Hematopoietic multipotent progenitor cell (in vitro differentiated cells): Measurements from ENCODE around the gene DLX1. TPM values are rescaled to one million over a fixed set of nuclear protein-coding genes. Genes with fewer than 3 reads are reported as not detected.
"Not testable (repeated sequence)": the region's sequence is repeated elsewhere in the genome, so short reads cannot be mapped to it uniquely, and the experiment has no call there.

Experiments used
- DNase-seq, 3 donors: peaks; one replicate each; pipeline ENCODE4 v3.0.0-alpha.2; 2011 to 2015; ENCODE audit warnings: low read depth in 2 of 3, low spot score in 2 of 3
- total RNA-seq: library from RNA; depleted of rRNA; stranded (reverse); fragments of >200 nt; gene quantifications from one replicate; pipeline ENCODE4 v1.2.3, GENCODE V29; 2012

The DLX1 gene
- total RNA-seq, 1 donor, result not detected

GRCh38 chr2:172109256-172109987, 24.1 kb downstream of the DLX1 start:
- peak in 1 of 3 donors; percentile 19 for DNase-seq

DNA sequence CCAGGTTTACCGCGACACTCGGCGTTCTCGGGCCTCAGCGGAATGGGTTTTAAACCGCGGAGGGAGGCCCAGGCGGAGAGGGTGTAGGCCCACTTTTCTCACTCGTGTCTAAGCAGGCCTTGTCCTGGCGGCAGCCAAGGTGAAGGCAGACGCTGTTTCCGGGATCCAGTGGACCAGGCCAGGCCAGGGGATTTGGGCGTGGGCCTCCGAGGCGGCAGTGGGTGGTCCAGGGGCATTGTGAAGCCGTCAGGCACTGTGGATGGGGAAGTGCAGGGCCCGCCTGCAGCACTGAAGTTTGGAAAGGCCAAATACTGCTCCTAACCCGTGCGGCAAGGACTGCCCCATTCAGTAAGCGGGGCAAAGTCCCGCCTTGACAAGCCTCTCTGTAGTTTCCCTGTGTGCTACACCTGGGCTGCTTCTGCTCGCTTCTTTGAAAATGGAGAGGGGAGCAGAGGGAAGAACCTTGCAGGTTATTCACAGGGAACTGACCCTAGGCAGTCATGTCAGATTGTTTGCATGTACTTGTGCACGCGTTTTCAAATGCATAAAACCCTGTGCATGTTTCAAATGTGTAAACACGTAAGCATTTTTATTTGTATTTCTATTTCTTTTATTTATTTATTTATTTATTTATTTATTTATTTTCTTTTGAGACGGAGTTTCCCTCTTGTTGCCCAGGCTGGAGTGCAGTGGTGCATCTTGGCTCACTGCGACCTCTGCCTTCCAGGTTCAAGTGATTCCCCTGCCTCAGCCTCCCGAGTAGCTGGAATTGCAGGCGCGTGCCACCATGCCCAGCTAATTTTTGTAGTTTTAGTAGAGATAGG, 24.9 kb downstream of the DLX1 start:
- DNase-seq, result peak in 1 of 3 donors; percentile 30

DNA sequence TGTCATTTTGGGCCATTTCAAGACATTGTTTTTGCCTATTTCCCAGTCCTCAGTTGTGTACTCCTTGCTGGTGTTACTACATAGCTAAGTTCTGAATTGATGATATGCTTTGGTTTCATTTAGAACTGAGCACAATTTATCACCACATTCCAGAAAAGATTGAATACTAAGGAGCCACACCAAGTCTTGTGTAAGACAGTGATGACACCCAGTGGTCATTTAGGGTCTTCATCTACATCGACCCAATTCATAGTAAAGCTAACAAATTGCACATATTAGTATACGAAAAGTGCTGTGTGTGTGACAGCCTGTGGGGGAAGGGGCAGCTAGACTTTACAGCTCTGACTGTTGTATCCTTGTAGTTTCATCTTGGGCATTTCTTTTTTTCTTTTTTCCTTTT, 28.3 kb downstream of the DLX1 start:
- DNase-seq, result peak in 2 of 3 donors; percentile 16 to 44

DNA sequence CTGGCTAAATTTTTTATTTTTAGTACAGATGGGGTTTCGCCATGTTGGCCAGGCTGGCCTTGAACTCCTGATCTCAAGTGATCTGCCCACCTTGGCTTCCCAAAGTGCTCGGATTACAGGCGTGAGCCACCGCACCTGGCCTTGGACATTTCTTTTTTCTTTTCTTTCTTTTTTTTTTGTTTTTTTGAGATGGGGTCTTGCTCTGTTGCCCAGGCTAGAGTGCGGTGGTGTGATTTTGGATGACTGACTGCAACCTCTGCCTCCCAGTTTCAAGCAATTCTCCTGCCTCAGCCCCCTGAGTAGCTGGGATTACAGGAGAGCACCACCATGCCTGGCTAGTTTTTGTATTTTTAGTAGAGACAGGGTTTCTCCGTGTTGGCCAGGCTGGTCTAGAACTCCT, 28.9 kb downstream of the DLX1 start:
- DNase-seq, result not testable (repeated sequence)

DNA sequence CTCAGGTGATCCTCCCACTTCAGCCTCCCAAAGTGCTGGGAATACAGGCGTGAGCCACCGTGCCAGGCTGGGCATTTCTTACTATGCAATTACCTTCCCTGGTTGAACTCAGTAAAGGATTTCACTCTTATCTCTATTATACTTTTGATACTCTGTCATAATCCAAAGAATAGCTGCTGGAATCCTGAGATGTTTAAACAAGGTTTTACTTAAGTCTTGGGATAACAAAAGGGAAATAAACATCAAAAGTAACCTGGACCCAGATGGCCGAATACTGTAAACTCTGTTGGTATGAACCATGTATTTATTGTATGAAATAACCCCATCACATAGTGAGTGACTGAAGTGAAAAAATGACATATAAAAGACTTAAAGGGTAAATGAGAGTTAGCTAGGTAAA, 29.3 kb downstream of the DLX1 start:
- no peak for DNase-seq

DNA sequence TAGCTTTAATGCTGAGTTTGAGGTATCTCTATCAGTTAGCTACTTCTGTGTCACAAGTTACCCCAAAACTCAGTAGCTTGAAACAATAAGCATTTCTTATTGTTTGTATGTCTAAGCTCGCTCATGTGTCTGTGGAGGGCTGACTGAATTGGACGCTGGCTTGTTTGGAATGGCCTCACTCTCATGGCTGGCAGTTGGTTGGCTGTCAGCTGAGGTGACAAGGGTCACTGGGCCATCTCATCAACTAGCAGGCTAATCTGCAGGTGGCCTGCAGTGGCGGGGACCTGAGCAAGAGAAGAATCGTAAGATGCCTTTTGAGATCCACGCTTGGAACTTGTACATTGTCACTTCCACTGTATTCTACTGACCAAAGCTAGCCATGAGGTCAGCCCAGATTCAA, 30.8 kb downstream of the DLX1 start:
- DNase-seq, result no peak

DNA sequence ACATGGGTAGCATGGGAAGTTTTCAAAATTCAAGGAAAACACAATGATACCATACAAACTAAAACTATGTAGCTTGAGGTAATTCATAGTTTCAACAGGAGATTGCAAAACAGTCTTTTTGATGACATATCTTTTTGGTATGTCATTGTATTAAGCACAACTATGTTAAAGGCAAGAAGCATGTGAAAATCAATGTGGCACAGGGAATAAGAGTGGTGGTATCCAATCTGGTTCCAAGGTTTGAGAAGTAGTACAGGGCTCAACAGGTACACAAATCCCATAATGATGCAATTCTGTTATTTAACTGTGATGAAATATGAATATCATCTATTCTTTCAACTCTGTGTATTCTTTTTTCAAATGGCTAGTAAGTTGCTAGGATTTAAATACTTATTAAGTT, 33.8 kb downstream of the DLX1 start:
- DNase-seq, result no peak

- DNase-seq, result no peak
These were observed 34.8 kb downstream of the DLX1 start for GRCh38 chr2:172120118-172120517.

DNA sequence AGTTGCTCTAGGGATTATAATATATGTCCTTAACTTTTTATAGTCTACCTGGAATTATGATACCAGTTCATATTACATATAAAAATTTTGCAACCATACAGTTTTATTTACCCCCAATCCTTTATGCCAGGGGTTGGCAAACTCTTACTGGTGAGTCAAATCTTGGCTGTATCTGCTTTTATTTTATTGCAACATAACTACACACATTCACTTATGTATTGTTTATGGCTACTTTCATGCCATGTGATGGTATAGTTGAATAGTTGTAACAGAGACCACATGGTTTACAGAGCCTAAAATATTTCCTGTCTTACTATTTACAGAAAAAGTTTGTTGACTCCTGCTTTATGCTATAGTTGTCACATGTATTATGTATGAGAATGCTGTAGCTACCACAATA, 43.2 kb downstream of the DLX1 start:
- no peak for DNase-seq

DNA sequence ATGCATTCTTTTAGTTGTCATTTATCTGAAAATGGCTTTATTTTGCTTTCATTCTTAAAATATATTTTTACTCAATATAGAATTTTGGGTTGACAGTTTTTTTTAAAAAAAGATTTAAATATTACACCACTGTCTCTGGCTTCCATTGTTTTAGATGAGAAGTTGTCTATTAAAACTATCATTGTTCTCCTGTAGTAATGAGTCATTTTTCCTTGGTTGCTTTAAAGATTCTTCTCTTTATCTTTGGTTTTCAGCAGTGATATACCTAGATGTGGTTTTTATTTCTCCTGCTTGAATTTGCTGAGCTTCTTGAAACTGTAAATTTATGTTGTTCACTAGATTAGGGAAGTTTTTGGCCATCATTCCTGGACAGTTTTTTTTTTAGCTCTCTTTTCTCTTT, 44.1 kb downstream of the DLX1 start:
- no peak for DNase-seq

GRCh38 chr2:172131713-172132555, 46.6 kb downstream of the DLX1 start:
- no peak for DNase-seq

- no peak for DNase-seq
These were observed 49.0 kb downstream of the DLX1 start for GRCh38 chr2:172134270-172134669.

- DNase-seq, result no peak
These were observed 50.1 kb downstream of the DLX1 start for GRCh38 chr2:172135446-172135845.

DNA sequence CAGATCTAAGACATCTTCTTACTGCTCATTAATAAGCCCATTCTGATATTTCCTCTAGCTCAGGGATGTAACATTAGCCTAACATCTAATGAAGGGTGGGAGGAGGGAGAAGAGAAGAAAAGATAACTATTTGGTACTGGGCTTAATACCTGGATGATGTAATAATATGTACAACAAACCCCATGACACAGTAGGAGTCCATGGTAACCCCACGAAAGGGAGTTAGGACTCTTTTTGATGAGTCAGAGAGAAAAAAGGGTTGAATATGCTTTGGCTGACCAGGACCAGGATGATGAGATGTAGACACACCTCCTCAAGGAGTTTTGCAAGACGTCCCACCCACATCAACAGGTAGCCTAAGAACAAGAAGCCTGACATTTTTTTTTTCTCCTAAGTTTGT, 51.8 kb downstream of the DLX1 start:
- DNase-seq, result no peak

- no peak for DNase-seq
These were observed 52.6 kb downstream of the DLX1 start for GRCh38 chr2:172137943-172138342.

DNA sequence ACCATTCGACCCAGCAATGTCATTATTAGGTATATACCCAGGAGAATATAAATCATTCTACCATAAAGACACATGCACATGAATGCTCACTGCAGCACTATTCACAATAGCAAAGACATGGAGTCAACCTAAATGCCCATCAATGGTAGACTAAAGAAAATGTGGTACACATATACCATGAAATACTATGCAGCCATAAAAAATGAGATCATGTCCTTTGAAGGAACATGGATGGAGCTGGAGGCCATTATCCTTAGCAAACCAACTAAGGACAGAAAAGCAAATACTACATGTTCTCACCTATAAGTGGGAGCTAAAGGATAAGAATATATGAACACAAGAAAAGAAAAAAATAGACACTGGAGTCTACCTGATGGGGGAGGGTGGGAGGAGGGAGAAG, 53.4 kb downstream of the DLX1 start:
- DNase-seq, result not testable (repeated sequence)

Other genes with a start within 250 kb of the DLX1 start
- 14.0 TPM for gene SLC25A12, start 191.3 kb upstream of the DLX1 start, total RNA-seq
- 25.3 TPM for gene HAT1, start 163.0 kb upstream of the DLX1 start, total RNA-seq
- 5.1 TPM for gene METAP1D, start 85.6 kb upstream of the DLX1 start, total RNA-seq
- gene DLX2, start 17.4 kb downstream of the DLX1 start, total RNA-seq, result under 0.01 TPM